NCI-H82 (cell line): ENCODE data around the gene CLHC1.
"Not testable (repeated sequence)": the region's sequence is repeated elsewhere in the genome, so short reads cannot be mapped to it uniquely, and the experiment has no call there.

Source experiments
- DNase-seq: peaks from one replicate; lab custom pipeline; 2025; lab: John Stamatoyannopoulos, UW

CLHC1 gene

DNA sequence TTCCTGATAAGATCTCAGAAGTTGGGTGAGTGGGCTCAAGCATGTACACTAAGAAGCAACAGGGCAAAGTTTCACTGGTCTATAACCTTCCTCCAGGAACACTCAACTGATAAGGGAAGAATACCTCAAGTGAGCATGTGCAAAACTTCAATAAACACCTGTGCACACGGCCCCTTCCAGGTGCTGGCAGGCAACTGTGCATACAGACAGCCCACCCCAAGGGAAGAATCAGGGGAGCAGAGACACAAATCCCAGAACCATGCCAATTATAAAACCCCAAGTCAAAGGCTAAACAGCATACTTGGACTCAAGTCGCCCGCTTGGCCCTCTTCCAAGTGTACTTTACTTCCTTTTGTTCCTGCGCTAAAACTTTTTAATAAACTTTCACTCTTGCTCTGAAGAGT, 96.0 kb downstream of the CLHC1 start:
- no peak for DNase-seq

- no peak for DNase-seq
Measured at GRCh38 chr2:55135491-55135890, 96.6 kb downstream of the CLHC1 start.

DNA sequence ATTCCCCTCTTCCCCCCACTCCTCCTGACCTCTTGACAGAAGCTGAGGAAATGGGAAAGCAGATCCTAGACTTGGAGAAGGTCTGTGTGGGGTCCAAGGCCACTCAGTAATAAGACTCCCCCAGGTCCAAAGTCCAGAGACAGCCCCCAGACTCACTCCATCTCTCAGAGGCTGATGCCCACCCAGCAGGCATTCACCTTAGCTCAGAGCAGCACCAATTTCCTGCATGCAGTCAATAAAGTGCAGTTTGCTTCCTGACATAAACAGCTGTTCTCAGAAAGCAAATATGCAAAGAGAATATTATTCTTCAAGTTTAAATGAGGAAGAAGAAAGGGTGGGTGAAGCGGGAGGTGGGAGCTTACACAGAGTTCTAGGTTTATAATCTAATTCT, 97.8 kb downstream of the CLHC1 start:
- DNase-seq: no peak

GRCh38 chr2:55133467-55134315, 98.4 kb downstream of the CLHC1 start:
- DNase-seq: no peak

- no peak for DNase-seq
Measured at GRCh38 chr2:55130849-55131248, 101.2 kb downstream of the CLHC1 start.

DNA sequence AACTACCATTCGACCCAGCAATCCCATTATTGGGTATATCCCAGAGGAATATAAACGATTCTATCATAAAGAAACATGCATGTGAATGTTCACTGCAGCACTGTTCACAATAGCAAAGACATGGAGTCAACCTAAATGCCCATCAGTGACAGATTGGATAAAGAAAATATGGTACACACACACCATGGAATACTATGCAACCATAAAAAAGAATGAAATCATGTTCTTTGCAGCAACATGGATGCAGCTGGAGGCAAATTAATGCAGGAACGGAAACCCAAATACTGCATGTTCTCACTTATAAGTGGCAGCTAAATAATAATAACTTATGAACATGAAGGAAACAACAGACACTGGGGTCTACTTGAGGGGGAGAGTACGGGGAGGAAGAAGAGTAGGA, 105.5 kb downstream of the CLHC1 start:
- not testable (repeated sequence) for DNase-seq
